Measurements from ENCODE around the gene POLR3B.

- TF ChIP-seq MAX (IDR thresholded peaks at IDR 0.05) (no peak), SP1 (IDR thresholded peaks at IDR 0.05) (no peak), CTCF (IDR thresholded peaks at IDR 0.05; ENCODE audit: low read depth, low read length, missing input control) (no peak), ZBTB33 (IDR thresholded peaks at IDR 0.05) (no peak), RAD21 (IDR thresholded peaks at IDR 0.05) (no peak), TAF1 (conservative IDR thresholded peaks at IDR 0.05) (no peak), RXRA (IDR thresholded peaks at IDR 0.05) (no peak), HNF4A (conservative IDR thresholded peaks at IDR 0.05) (no peak), YY1 (IDR thresholded peaks at IDR 0.05) (no peak), FOXA1 (IDR thresholded peaks at IDR 0.05) (no peak), GABPA (IDR thresholded peaks at IDR 0.05 in 1 of 2, conservative IDR thresholded peaks at IDR 0.05 in 1 of 2) (no peak), JUND (IDR thresholded peaks at IDR 0.05) (no peak), ATF3 (IDR thresholded peaks at IDR 0.05) (no peak)
These were observed 58.7 kb downstream of the POLR3B start for GRCh38 chr12:106416273-106416672.

All from liver (tissue), 3 donors.